ENCODE data around the gene RASGRP1. TPM values are rescaled to one million over a fixed set of nuclear protein-coding genes. Genes with fewer than 3 reads are reported as not detected.

Gene RASGRP1
- total RNA-seq, 2 donors from 2014 or later: 7.0 to 8.8 TPM

GRCh38 chr15:38528294-38528693 lies 36.3 kb downstream of the RASGRP1 start:
- Histone ChIP-seq H3K36me3 (ENCODE audit: control insufficient read depth, insufficient read depth, low read length) (no peaks in the 10 kb centered on the region), H3K9ac (ENCODE audit: extremely low read depth, low read length, poor library complexity, severe bottlenecking) (no peak overlapping the region), H3K4me3 (ENCODE audit: low read length) (no peak overlapping the region), H3K27me3 (ENCODE audit: control insufficient read depth, insufficient read depth, low read length, poor library complexity, severe bottlenecking) (peaks cover 56% of the 10 kb centered on the region), H3K9me3 (ENCODE audit: control insufficient read depth, low read length) (no peaks in the 10 kb centered on the region), H3K4me1 (ENCODE audit: control insufficient read depth, insufficient read depth, low read length) (no peaks in the 10 kb centered on the region), H3K27ac (ENCODE audit: low read depth, low read length) (no peak overlapping the region)
- H3K4me1 Mint-ChIP-seq: peaks cover under 1% of the 10 kb centered on the region
- H3K4me3 Mint-ChIP-seq: no peak overlapping the region
- H3K36me3 Mint-ChIP-seq (ENCODE audit: low read depth): peaks cover 9% of the 10 kb centered on the region
- no peaks in the 10 kb centered on the region for H3K9me3 Mint-ChIP-seq
- no peak overlapping the region for H3K27ac Mint-ChIP-seq
- DNase-seq: no peak
- TF ChIP-seq, protein P1, sequence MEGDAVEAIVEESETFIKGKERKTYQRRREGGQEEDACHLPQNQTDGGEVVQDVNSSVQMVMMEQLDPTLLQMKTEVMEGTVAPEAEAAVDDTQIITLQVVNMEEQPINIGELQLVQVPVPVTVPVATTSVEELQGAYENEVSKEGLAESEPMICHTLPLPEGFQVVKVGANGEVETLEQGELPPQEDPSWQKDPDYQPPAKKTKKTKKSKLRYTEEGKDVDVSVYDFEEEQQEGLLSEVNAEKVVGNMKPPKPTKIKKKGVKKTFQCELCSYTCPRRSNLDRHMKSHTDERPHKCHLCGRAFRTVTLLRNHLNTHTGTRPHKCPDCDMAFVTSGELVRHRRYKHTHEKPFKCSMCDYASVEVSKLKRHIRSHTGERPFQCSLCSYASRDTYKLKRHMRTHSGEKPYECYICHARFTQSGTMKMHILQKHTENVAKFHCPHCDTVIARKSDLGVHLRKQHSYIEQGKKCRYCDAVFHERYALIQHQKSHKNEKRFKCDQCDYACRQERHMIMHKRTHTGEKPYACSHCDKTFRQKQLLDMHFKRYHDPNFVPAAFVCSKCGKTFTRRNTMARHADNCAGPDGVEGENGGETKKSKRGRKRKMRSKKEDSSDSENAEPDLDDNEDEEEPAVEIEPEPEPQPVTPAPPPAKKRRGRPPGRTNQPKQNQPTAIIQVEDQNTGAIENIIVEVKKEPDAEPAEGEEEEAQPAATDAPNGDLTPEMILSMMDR (conservative IDR thresholded peaks at IDR 0.05): no peak
- WGBS, 2 experiments (ENCODE audit: insufficient coverage in 1 of 2, insufficient read length in 1 of 2): no CpG with 5 or more reads among the region's 1 CpG
- peaks cover 57% of the 10 kb centered on the region for H3K27me3 Mint-ChIP-seq (ENCODE audit: insufficient read depth)

DNA sequence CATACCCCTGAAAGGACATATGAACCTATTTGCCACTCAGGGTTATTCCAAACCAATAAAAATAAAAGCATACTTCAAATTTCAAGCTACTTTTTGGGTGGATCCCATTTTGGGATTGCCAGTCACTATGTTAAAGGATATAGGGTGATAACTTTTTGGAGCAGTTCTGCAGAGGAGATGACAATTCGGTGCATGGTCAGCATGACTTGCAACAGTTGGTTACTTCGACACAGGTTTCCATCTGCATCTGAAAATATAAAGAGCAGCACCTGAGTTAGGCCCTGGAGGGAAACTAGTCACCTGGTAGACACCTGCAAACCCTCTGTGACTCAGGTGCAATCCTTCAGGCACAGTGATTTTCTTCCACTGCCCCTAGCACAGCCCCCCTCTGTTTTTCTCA lies 38.5 kb downstream of the RASGRP1 start:
- Histone ChIP-seq H3K27me3 (ENCODE audit: control insufficient read depth, insufficient read depth, low read length, poor library complexity, severe bottlenecking) (peaks cover 34% of the 10 kb centered on the region), H3K4me1 (ENCODE audit: control insufficient read depth, insufficient read depth, low read length) (no peaks in the 10 kb centered on the region), H3K9ac (ENCODE audit: extremely low read depth, low read length, poor library complexity, severe bottlenecking) (no peak overlapping the region), H3K9me3 (ENCODE audit: control insufficient read depth, low read length) (no peaks in the 10 kb centered on the region), H3K27ac (ENCODE audit: low read depth, low read length) (no peak overlapping the region), H3K4me3 (ENCODE audit: low read length) (no peak overlapping the region), H3K36me3 (ENCODE audit: control insufficient read depth, insufficient read depth, low read length) (no peaks in the 10 kb centered on the region)
- no peak overlapping the region for H3K27ac Mint-ChIP-seq
- H3K9me3 Mint-ChIP-seq: no peaks in the 10 kb centered on the region
- H3K4me3 Mint-ChIP-seq: no peak overlapping the region
- H3K27me3 Mint-ChIP-seq (ENCODE audit: insufficient read depth): peaks cover 41% of the 10 kb centered on the region
- no peak for DNase-seq
- H3K4me1 Mint-ChIP-seq: peaks cover 3% of the 10 kb centered on the region
- peaks cover 9% of the 10 kb centered on the region for H3K36me3 Mint-ChIP-seq (ENCODE audit: low read depth)
- WGBS, 2 experiments (ENCODE audit: insufficient coverage in 1 of 2, insufficient read length in 1 of 2): 91 to 100% methylated on average over 1 to 2 of the region's 2 CpGs
- TF ChIP-seq, protein P1 (conservative IDR thresholded peaks at IDR 0.05): no peak

- Mint-ChIP-seq H3K4me1 (peaks cover 3% of the 10 kb centered on the region), H3K4me3 (no peak overlapping the region), H3K27ac (no peak overlapping the region), H3K36me3 (ENCODE audit: low read depth) (peaks cover 9% of the 10 kb centered on the region), H3K27me3 (ENCODE audit: insufficient read depth) (peaks cover 34% of the 10 kb centered on the region), H3K9me3 (no peaks in the 10 kb centered on the region)
- H3K4me1 ChIP-seq (ENCODE audit: control insufficient read depth, insufficient read depth, low read length): no peaks in the 10 kb centered on the region
- WGBS, 2 experiments (ENCODE audit: insufficient coverage in 1 of 2, insufficient read length in 1 of 2): 92 to 96% methylated on average over 3 to 6 of the region's 6 CpGs
- no peaks in the 10 kb centered on the region for H3K9me3 ChIP-seq (ENCODE audit: control insufficient read depth, low read length)
- no peak overlapping the region for H3K9ac ChIP-seq (ENCODE audit: extremely low read depth, low read length, poor library complexity, severe bottlenecking)
- DNase-seq: no peak
- no peak overlapping the region for H3K27ac ChIP-seq (ENCODE audit: low read depth, low read length)
- H3K4me3 ChIP-seq (ENCODE audit: low read length): no peak overlapping the region
- H3K27me3 ChIP-seq (ENCODE audit: control insufficient read depth, insufficient read depth, low read length, poor library complexity, severe bottlenecking): peaks cover 28% of the 10 kb centered on the region
- H3K36me3 ChIP-seq (ENCODE audit: control insufficient read depth, insufficient read depth, low read length): no peaks in the 10 kb centered on the region
- TF ChIP-seq, protein P1 (conservative IDR thresholded peaks at IDR 0.05): no peak
Observed at GRCh38 chr15:38525489-38525888, 39.1 kb downstream of the RASGRP1 start.
